CD4-positive, alpha-beta T cell treated with Interleukin-15 for 1 hour (primary cell): ENCODE measurements around the gene STX18.

Experiments used
- DNase-seq: peaks from one replicate; pipeline ENCODE4 v3.0.0-alpha.2; 2020

STX18 gene

DNA sequence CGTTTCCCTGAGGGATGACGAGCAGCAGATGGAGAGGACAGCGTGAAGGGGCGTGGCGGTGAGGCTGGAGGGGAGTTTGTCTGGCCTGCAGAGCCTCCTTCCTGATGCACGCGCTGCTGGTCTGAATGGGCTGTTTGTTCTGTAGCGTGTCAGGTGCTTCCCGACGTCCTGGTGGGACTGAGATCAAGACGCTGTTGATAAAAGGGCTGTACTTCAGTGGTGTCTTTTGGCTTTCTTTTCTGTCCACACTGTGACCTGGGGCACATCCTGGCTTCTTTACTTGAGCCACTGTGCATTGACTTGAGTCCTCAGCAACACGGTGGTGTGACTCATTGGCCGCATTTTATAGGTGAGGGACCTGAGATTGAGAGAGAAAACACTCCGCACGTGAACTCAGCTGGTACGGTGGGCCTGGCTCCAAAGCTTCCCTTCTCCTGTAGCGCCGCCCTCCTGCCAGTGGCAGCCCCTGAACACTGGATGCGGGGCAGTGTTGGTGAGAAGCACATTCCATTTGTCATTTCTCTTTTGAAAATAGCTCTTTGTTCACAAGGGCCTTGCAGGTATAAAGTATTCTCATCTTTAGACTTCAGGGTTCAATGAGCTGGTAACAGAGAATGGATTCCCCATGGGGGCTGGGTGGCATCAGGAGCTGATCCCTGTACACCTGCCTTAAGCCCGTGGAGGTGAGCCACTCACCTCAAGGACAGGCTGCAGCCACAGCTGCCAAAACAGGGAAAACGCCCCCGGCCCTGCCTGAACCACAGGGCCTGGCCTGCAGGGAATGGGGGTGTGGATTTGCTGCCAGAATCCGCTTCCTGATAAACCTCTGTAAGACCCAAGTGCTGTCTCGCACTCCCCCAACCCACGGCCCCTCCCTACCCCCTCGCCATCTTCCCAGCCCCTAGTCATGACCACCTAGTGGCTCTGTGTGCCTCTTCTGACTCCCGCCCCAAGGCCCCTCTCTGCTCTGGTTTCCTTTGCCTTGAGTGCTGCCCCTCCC lies 125.7 kb downstream of the STX18 start:
- no peak for DNase-seq

DNA sequence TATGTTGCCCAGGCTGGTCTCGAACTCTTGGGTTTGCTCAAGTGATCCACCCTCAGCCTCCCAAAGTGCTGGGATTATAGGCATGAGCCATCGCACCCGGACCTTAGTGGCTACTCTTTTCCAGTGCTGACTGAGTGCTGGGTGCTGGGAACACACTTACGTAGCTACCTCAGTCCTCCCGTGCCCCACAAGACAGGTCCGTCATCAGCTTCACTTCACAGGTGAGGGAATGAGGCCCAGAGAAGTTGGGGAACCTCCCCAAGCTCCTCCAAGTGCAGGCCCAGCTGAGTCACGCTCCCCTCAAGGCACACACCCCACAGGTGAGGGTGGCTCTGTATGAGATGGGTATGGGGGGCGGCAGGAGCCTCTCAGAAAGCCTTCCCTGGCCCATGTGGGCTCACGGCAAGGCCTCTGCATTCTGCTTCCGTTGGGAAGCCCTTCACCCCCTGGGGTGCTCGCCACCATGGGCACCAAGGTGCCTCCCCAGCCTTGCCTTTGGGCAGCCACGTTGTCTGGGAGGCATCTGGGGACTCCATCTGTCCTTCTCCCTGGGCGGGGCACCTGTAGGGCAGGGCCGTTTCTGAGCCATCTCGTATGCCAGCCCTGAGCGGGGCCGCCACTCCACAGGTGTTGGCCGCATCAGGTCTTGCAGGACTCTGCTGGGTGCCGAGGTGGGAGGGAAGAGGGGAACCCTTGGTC lies 126.6 kb downstream of the STX18 start:
- no peak for DNase-seq

DNA sequence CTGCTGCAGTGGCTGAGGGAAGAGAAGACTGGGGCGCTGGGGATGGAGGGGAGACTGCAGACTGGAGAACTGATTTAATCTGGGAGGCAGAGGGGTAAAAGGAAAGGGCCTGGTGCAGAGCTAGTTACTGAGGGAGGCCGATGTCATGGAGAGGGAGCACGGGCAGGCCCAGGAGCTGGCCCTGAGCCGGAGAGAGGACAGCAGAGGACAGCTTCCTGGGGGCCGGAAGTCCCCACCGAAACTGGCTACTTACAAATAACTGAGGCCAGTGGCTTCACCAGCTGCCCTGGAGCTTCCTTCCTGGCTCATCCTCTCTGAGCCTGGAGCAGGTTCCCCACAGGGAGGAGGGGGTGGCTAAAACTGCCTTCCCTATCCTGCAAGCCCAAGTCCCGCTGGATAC lies 128.0 kb downstream of the STX18 start:
- DNase-seq = no peak

DNA sequence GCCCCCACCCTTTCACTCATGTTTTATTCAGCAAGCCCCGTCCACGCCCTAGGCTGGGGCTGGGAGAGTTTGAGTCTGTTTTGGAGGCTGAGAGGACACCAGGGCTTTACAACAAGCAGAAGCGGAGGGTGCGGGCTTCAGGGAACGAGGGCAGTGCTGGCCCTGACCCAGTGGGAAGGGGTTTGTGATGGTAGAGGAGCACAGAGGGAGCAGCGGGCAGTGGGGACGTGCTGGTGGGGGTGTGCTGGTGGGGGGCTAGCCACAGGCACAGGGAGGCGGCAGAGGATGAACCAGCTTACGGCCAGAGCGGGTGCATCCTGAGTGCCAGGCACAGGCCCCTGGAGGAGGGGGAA lies 128.5 kb downstream of the STX18 start:
- DNase-seq = no peak

DNA sequence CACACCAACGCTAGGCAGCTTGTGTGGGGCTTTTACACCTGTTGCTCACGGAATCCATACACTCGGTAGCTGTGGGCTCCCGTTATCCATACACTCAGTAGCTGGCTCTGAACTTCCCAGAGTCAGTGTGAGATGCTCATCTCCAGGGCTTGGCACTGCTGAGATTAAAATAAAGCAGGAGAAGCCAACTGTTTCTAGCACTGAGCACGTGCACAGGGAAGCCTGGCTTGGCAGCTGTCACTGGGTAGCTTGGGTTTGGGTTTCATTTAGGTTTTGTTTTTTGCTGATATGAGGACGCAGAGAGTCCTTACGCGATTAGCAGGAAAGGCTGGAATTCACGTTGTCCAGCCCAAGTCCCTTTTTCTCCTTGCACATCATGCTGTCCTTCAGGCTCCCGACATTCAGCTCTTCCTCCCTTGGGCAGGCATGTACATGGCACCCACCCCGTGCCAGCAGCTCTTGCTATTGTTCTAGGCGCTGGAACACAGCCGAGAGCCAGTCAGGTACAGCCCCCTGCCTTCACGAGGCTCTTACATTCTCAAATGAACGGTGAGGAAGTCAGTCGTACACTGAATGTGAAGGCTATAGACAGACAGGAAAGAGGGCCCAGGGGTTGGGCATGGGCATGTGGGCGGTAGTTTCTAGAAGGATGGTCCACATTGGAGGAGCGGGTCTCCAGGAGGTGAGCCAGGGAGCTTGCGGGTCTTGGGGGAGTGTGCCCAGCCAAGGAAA lies 129.0 kb downstream of the STX18 start:
- no peak for DNase-seq

DNA sequence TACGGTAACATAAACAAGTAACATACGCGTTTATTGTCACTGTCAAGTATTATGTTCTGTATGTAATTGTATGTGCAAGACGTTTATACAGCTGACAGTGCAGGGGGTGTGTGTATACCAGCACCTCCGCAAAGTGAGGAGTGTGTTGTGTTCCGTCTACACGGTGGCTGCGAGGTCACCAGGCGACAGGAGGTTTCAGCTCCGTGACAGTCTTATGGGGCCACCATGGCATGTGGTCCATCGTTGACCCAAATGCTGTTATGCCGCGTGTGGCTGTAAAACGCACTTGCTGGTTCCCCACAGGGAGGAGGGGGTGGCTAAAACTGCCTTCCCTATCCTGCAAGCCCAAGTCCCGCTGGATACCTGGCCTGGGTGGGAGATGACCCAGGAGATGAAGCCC lies 129.9 kb downstream of the STX18 start:
- DNase-seq = no peak

DNA sequence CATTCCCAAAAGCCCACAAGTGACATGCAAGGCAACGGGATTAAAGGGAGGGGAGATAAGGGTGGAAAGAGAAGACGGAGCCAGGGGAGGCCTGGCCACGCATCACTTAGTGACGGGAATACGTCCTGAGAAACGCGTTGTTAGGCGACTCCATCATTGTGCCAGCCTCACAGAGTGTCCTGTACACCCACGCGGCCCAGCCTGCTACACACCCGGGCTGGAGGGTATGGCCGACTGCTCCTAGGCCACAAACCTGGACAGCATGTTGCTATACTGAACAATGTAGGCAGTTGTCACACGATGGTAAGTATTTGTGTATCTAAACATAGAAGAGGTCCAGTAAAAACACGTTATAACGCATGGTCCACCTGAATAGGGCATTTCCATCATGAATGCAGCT lies 131.6 kb downstream of the STX18 start:
- no peak for DNase-seq

DNA sequence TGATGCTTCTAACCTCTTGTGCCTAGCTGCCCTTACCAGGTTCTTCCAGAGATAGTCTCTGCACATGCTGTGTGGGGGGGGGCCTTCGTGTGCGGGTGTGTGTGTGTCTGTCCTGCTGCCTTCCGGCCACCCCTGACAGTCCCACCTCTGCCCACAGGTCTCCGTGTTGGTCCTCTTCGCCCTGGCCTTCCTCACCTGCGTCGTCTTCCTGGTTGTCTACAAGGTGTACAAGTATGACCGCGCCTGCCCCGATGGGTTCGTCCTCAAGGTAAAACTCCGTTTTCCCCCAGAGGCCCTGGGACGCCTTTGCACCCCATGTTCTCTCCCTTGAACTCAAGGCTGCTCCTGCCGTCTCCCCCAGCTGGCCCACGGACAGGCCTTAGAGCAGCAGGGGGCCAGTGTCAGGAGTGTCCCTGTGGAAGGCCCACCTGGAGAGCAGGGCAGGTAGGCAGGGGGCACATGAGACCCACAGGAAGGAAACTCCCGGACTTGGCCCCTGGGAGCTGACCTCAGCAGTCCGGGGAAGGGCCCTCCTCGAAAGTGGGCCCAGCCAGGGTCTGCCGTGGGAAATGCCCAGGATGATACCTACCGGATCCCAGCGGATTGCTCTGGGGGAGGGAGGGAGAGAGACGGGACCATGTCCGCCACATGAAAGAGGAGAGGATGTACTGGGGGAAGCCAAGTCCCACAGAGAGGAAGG lies 132.3 kb downstream of the STX18 start:
- no peak for DNase-seq

DNA sequence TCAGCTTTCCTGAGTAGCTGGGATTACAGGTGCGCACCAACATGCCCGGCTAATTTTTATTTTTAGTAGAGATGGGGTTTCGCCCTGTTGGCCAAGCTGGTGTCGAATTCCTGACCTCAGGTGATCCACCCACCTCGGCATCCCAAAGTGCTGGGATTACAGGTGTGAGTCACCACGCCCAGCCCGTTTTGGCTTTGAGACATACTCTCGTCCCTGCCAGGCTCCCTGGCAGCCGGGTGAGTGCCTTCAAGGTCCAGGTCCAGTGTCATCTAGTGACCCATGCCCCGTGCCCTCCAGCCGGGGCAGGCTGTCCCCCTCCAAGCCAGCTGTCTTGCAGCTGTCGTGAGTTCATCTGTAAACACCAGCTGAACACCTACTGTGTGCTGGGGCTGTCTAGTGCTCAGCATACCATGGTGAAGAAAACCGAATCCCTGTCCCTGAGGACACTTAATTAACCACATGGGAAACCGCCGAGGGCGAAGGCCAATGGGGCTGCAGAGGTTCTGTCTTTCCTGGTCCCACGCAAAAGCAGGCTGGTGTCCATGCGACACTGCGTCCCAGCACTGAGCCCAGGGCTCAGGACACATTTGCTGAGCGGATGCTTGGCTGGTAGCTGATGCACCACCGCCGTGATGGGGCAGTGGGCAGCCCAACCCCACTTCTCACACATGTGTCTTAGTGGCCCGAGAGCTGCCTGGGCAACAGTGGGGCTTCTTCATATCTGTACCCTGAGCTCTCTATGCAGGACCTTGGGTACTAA lies 133.1 kb downstream of the STX18 start:
- no peak for DNase-seq

DNA sequence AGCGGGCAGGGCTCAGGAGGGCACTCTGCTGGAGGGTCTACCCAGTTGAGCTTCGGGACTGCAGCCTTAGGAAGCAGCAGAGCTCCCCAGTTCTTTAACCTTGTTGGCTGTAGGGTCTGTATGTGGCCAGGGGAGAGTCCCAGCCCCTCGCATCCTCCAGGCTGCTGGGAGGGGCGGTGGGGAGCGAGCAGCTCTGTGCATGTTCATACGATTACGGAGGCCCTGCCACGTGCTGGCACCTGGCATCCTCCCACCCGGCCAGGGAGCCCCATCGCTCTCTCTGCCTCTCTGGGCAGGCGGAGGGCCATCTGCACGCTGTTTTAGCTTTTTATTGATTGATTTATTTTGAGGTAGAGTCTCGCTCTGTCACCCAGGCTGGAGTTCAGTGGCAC lies 133.7 kb downstream of the STX18 start:
- DNase-seq = no peak

DNA sequence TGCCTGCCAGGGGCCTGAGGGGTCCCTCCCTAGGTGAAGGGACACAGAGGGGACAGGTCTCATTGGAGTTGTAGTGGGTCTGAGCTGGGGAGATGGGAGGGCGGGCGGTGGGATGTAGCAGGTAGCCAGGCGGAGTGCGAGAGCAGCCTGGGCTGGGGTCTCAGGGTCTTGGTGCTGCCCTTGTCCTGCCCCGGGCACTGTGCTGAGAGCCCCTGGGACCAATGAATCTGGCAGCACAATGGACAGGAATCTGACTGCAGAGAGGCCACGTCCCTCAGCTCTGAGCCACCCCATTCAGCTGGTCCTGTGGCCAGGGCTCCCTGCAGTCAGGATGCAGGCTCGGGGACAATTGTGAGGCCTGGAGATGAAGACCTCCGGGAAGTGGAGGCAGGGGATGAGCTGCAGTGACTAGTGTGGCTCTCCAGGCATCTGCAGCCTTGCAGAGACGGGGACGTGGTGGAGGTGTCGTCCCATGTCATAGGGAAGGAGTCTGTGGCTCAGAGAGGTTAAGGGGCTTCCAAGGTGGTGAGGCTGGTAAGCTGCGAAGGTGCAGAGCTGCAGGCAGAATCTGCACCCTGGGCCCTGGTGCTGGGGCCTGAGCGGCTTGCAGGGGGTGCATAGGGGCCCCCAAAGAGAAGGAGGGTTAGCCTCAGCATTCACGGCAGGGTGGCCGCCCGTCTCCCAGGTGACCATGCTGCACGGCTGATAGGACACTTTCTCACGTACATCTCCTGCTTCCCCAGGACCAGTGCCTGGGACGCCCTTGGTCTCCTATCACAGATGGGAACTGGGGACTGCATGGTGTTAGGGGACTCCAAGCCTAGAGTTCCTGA lies 134.3 kb downstream of the STX18 start:
- DNase-seq = no peak

DNA sequence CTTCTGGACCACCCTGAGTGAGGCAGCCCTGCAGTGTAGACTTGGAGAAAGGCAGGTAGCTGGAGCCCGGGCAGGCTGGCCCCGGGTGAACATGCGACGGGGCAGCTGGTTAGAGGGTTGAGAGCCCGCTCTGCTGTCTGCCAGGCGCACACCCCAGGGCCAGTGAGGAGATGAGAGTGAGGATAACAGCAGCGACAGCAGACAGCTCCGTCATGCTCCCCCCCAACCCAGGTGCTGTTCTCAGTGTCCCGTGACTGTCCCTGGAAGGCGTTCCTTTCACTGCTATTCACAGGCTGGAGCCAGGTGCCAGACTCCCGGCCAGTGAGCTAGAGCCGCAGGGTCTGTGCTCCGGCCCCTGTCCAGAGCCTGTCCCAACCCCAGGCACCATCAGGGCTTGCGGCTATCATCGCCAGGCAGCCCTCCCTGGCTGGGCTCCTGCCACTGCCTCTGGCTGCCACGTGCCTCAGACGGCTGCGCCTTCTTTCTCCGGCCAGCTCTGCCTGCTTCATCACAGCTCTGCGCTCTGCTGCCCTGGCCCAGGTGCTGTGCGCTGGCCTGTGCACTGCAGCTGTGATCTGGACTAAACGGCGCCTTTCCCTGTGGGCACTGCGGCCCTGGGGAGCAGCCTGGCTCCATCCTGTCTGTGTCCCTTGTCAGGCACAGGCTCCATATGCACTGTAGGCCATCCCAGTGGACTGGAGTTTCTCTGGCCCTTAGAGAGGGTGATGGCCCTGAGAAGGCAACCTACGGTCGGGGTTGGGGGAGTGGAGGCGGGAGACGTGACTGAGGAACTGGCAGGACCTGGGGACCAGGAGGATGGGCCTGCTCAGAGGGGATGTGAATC lies 135.2 kb downstream of the STX18 start:
- DNase-seq = no peak

DNA sequence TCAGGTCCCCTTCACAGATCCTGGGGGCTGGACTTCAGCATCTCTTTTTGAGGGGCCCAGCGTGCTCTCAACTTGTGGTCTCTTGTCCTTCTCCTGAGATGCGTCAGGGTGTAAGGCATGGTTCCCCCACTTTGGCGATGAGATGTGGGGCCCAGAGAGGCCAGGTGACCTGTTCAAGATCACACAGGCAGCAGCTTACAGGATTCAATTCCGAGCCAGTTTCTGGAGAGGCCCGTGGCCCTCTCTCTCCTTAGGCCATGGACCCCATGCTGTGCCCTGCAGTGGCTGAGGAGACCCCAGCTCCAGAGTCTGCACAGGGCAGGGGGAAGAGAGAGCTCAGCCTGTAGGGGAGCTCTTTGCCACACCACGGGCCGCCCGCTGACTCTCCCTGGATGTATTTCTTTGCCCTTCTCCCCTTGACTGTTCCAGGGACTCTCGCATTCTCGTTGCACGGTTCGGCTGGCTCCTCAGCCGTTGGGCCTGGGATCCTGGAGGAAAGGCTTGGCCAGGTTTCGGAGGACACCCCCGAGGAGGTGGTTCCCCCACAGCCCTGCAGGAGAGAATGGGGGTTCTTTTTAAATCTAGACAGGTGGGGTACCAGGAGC lies 136.4 kb downstream of the STX18 start:
- DNase-seq = no peak

DNA sequence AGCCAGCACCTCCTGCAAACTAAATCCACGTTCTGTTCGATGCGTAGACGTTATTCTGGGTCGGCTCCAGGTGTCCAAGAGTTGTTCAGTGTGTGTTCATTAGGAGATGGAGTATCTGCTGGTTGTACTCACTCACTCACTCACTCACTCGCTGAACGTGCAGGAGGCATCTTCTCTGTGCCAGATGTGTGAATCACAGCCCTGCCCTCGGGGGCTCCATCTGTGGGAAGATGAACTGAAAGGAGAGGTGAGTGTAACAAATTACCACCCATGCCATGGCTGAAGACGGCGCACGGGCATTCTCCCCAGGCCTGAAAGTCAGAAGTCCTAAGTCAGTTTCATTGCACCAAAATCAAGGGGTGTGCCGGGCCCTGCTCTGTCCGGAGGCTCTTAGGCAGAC lies 138.9 kb downstream of the STX18 start:
- no peak for DNase-seq

DNA sequence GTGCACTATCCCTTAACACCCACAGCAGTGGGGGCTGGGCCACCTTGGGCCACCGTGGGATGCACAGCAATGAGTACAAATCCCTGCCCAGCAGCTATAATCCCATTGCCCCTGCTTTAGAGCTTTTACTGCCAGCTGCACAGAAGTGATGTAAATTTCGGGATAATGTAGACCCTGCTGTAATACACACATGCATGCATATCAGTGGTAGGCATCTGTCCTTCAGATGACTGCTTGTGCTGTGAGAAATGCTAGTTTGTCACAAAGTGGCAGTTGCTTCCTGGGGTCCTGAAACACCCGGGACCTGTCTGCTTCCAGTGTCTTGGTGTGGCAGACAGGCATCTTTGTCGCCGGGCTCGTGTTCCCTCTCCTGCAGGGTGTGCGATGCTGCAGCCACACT lies 140.8 kb downstream of the STX18 start:
- no peak for DNase-seq

DNA sequence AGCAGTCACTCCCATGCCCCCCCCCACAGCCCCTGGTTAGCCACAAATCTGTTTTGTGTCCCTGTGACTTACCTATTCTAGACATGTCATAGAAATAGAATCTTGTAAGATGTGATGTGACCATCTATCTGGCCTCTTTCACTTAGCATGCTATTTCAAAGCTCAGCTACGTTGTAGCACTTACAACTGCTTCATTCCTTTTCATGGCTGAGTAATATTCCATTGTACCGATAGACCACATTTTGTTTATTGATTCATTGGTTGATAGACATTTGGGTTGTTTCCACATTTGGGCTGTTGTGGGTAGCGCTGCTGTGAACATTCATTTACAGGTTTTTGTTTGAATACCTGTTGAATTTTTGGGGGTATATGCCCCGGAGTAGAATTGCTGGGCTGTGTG lies 143.4 kb downstream of the STX18 start:
- no peak for DNase-seq

DNA sequence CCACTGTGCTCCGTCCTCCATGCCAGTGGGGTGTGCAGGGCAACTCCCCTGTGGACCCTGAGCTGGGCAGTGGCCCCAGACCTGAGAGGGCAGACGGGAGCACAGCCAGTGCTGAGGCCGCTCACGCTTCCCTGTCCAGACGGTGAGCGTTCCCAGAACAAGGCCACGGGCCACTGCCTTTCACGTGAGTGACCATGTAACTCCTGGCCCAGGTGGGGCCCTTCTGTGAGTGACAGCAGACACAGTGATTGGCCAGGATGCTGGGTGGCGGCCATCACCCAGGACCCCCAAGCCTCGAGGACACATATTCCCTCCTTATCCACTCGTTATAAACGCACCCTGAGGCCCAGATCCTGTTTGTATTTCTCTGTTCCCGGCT lies 144.4 kb downstream of the STX18 start:
- DNase-seq = no peak

DNA sequence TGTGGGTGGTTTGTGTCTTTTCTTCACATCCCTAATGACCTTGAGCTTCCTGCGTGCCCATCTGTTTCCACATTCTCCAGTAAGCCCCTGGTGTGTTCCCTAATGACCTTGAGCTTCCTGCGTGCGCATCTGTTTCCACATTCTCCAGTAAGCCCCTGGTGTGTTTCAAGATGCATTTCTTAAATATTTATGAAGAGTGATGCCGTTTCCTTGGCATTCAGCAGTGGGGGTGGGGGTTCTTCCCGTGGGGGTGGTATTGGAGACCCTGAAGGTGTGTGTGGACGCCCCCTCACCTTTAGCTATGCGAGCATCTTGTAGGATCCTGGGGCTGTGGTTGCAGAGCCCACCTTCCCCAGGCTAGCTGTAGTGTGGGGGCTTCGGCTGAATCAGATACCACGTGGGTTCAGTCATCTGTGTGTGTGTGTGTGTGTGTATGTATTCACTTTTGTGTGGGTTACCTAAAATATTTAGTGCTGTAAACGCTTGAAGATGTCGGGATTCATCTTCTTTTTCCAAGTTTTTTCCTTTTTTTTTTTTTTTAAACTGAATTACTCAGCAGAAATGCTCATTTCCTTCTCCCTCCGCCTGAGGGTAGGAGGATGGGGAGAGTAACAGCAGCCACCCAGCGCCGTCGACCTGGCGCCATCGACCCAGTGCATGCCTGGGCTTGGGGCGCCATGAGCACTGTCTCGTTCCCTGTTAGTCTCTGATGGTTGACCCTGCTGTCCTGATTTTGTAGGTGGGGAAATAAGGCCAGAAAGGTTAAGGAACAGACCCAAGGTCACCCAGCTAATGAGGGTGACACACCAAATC lies 145.0 kb downstream of the STX18 start:
- DNase-seq = no peak
